Sigmoid colon (tissue), 7 donors: ENCODE data around the gene PRADC1. TPM values are rescaled to one million over a fixed set of nuclear protein-coding genes. Genes with fewer than 3 reads are reported as not detected.

Source experiments
- DNase-seq: peaks from one replicate; pipeline ENCODE4 v3.0.0-alpha.2; 2019
- H3K27ac ChIP-seq, 4 donors: fragments of 200-600 bp; sonication (generic); one replicate each; pipeline ENCODE4 v1.5.1; 2016 to 2019; ENCODE audit warnings: mild to moderate bottlenecking in 1 of 4
- H3K27me3 ChIP-seq, 3 donors: fragments of 200-600 bp; sonication (generic); one replicate each; pipeline ENCODE4 v1.5.1; 2019; ENCODE audit warnings: mild to moderate bottlenecking in 1 of 3
- H3K36me3 ChIP-seq, 4 donors: fragments of 200-600 bp; sonication (generic); one replicate each; pipeline ENCODE4 v1.5.1; 2016 to 2019
- H3K4me1 ChIP-seq, 4 donors: fragments of 200-600 bp; sonication (generic); one replicate each; pipeline ENCODE4 v1.5.1; 2017 to 2019
- H3K4me3 ChIP-seq, 4 donors: fragments of 200-600 bp; sonication (generic); one replicate each; pipeline ENCODE4 v1.5.1; 2017 to 2019; ENCODE audit warnings: mild to moderate bottlenecking in 2 of 4, moderate library complexity in 1 of 4
- H3K9me3 ChIP-seq, 4 donors: fragments of 200-600 bp in 3 of 4; sonication (generic) in 3 of 4; one replicate each; pipeline versions ENCODE4 v1.5.1 to v1.6.1; 2013 to 2019
- CTCF ChIP-seq, 4 experiments: fragments of 450-650 bp in 3 of 4; fragments of 200-600 bp in 1 of 4; IDR thresholded peaks; one replicate each; pipeline ENCODE4 v1.5.1; 2016 to 2019; ENCODE audit warnings: antibody characterized with exemption in 4 of 4, mild to moderate bottlenecking in 3 of 4, moderate library complexity in 2 of 4
- EP300 ChIP-seq, 4 donors: sonication (generic); formaldehyde crosslinking; IDR thresholded peaks; one replicate each; pipeline ENCODE4 v1.6.1; 2017; ENCODE audit warnings: antibody characterized with exemption in 4 of 4
- POLR2A ChIP-seq, 2 donors: fragments of 450-650 bp; IDR thresholded peaks; one replicate each; pipeline ENCODE4 v1.6.1; 2016; ENCODE audit warnings: antibody characterized with exemption in 2 of 2, mild to moderate bottlenecking in 2 of 2, moderate library complexity in 2 of 2
- POLR2AphosphoS5 ChIP-seq, 4 donors: sonication (generic); formaldehyde crosslinking; IDR thresholded peaks; one replicate each; pipeline ENCODE4 v1.6.1; 2017; ENCODE audit warnings: antibody characterized with exemption in 4 of 4
- WGBS, 2 donors: extraction: QIAGEN DNeasy Blood & Tissue Kit; methylation state at CpG; one replicate each; pipeline ENCODE4 v1.1.7; 2013; 5-methylcytosine and 5-hydroxymethylcytosine counted together
- intact Hi-C: fragments of 100-400 bp; cut with DNase I; formaldehyde crosslinking; loops from one replicate; pipeline ENCODE4 v1.15.1; 2023
- polyA plus RNA-seq, 3 donors: library from polyadenylated mRNA; stranded (reverse); fragments of 200-250 nt; gene quantifications; one replicate each; pipeline ENCODE4 v1.2.3, GENCODE V29; 2013
- total RNA-seq, 4 donors: library from RNA; depleted of rRNA; stranded (reverse); fragments of >200 nt; gene quantifications; one replicate each; pipeline ENCODE4 v1.1.0, GENCODE V29; 2016
- donor health status: healthy with polysubstance abuse.
- donor health status: Bipolar disorder and iron deficiency.
- donor health status: healthy.

PRADC1 gene
- total and polyA plus RNA-seq, 7 donors: 27.7 to 68.1 (median 42.3) TPM

- H3K4me1 ChIP-seq: peaks cover 0 to 61% (median 48%) of the 10 kb centered on the region in 4 donors
- WGBS, 2 donors: 50 to 76% methylated on average over 1 of the region's 1 CpG
- TF ChIP-seq POLR2AphosphoS5 (IDR thresholded peaks at IDR 0.05) (no peak), CTCF (IDR thresholded peaks at IDR 0.05) (no peak), EP300 (IDR thresholded peaks at IDR 0.05) (no peak), POLR2A (IDR thresholded peaks at IDR 0.05) (no peak)
Measured at GRCh38 chr2:73237168-73237567, 4.1 kb upstream of the PRADC1 start.

GRCh38 chr2:73235315-73236028 lies 2.4 kb upstream of the PRADC1 start:
- intact Hi-C loops: loop anchor here (2.0 to 10.0 kb wide), 3 partner anchors 21 to 499 kb away; partner anchors contain the start of genes SMYD5 and TPRKB
- 60 to 61% methylated on average over 11 of the region's 11 CpGs for WGBS, 2 donors
- peak overlapping the region in 3 of 4 donors; percentile 80 to 96 (median 88) for H3K27ac ChIP-seq
- H3K27me3 ChIP-seq: no peaks in the 10 kb centered on the region
- TF ChIP-seq CTCF (IDR thresholded peaks at IDR 0.05) (no peak), POLR2A (IDR thresholded peaks at IDR 0.05) (no peak), EP300 (IDR thresholded peaks at IDR 0.05) (no peak), POLR2AphosphoS5 (IDR thresholded peaks at IDR 0.05) (no peak)
- H3K36me3 ChIP-seq: peaks cover 0 to 17% (median 9%) of the 10 kb centered on the region in 4 donors
- peak overlapping the region in 3 of 4 donors; percentile 66 to 96 (median 89) for H3K4me3 ChIP-seq
- H3K9me3 ChIP-seq: no peaks in the 10 kb centered on the region
- no peak for DNase-seq
- peaks cover 0 to 62% (median 52%) of the 10 kb centered on the region in 4 donors for H3K4me1 ChIP-seq

More at GRCh38 chr2:73237168-73237567, 4.1 kb upstream of the PRADC1 start:
- H3K36me3 ChIP-seq: peaks cover 0 to 34% (median 10%) of the 10 kb centered on the region in 4 donors
- intact Hi-C loops: loop anchor here (10.0 kb wide), 1 partner anchor 498 kb away; the partner anchor contains the start of gene TPRKB
- no peaks in the 10 kb centered on the region for H3K9me3 ChIP-seq
- H3K27me3 ChIP-seq: no peaks in the 10 kb centered on the region
- no peak for DNase-seq
- peak overlapping the region in 1 of 4 donors; percentile 18 for H3K27ac ChIP-seq
- no peak overlapping the region for H3K4me3 ChIP-seq

GRCh38 chr2:73233932-73234832 lies 1.1 kb upstream of the PRADC1 start, which contains the start of gene CCT7:
TSS of gene CCT7 (plus strand) at chr2:73234308. CDS start at chr2:73234379, 71 bp downstream.
- no peak for TF ChIP-seq CTCF (IDR thresholded peaks at IDR 0.05)
- TF ChIP-seq EP300 (IDR thresholded peaks at IDR 0.05): peak in 1 of 4 donors; percentile 15
- TF ChIP-seq POLR2AphosphoS5 (IDR thresholded peaks at IDR 0.05): peak; percentile 82 to 88 (median 85)
- TF ChIP-seq POLR2A (IDR thresholded peaks at IDR 0.05): peak; percentile 61 to 65
- peak within 1 kb of the TSS; percentile 66 to 96 (median 90) for H3K4me3 ChIP-seq
- intact Hi-C loops: loop anchor here (2.0 to 10.0 kb wide), 5 partner anchors 19 to 501 kb away; partner anchors contain the start of genes RAB11FIP5, SFXN5, SMYD5 and TPRKB
- H3K4me1 ChIP-seq: peaks cover 0 to 55% (median 46%) of the 10 kb centered on the region in 4 donors
- no peaks in the 10 kb centered on the region for H3K9me3 ChIP-seq
- 0% methylated on average over 69 of the region's 69 CpGs for WGBS, 2 donors
- H3K27ac ChIP-seq: peak within 1 kb of the TSS; percentile 80 to 96 (median 92)
- peaks cover 0 to 14% (median 0%) of the 10 kb centered on the region in 4 donors for H3K36me3 ChIP-seq
- H3K27me3 ChIP-seq: no peaks in the 10 kb centered on the region
- DNase-seq: peak; percentile 94

- no peaks in the 10 kb centered on the region for H3K27me3 ChIP-seq
- no peaks in the 10 kb centered on the region for H3K9me3 ChIP-seq
- H3K36me3 ChIP-seq: peaks cover 0 to 26% (median 6%) of the 10 kb centered on the region in 4 donors
- 1 to 4% methylated on average over 37 of the region's 37 CpGs for WGBS, 2 donors
- H3K27ac ChIP-seq: peak overlapping the region; percentile 80 to 96 (median 92)
- peaks cover 0 to 39% (median 33%) of the 10 kb centered on the region in 4 donors for H3K4me1 ChIP-seq
- peak; percentile 72 for DNase-seq
- intact Hi-C loops: loop anchor here (5.0 to 10.0 kb wide), 3 partner anchors 120 to 502 kb away; partner anchors contain the start of genes RAB11FIP5, SFXN5 and TPRKB
- TF ChIP-seq CTCF (IDR thresholded peaks at IDR 0.05): no peak
- TF ChIP-seq POLR2AphosphoS5 (IDR thresholded peaks at IDR 0.05): no peak
- TF ChIP-seq POLR2A (IDR thresholded peaks at IDR 0.05): no peak
- TF ChIP-seq EP300 (IDR thresholded peaks at IDR 0.05): no peak
- H3K4me3 ChIP-seq: peak overlapping the region; percentile 66 to 96 (median 82)
Measured at GRCh38 chr2:73232403-73233153, 461 bp downstream of the PRADC1 start.
